Effector memory CD4-positive, alpha-beta T cell (primary cell): Measurements from ENCODE around the gene ABI3.
"Not testable (repeated sequence)": the region's sequence is repeated elsewhere in the genome, so short reads cannot be mapped to it uniquely, and the experiment has no call there.

ENCODE experiments used
- DNase-seq, 3 donors: peaks; one replicate each; pipeline ENCODE4 v3.0.0-alpha.2; 2020
- H3K27ac ChIP-seq: 2 replicates; pipeline ENCODE4 v1.7.0; 2013; ENCODE audit warnings: mild to moderate bottlenecking, low read length, moderate library complexity; ENCODE audit not compliant: insufficient read depth, poor library complexity, severe bottlenecking
- H3K27me3 ChIP-seq: replicated peaks from 2 replicates; pipeline ENCODE4 v1.7.0; 2013; ENCODE audit warnings: mild to moderate bottlenecking, low read length; ENCODE audit not compliant: insufficient read depth, control insufficient read depth, poor library complexity, severe bottlenecking
- H3K36me3 ChIP-seq: 2 replicates; pipeline ENCODE4 v1.7.0; 2013; ENCODE audit warnings: mild to moderate bottlenecking, low read length, moderate library complexity; ENCODE audit not compliant: control insufficient read depth, insufficient read depth
- H3K4me1 ChIP-seq: 2 replicates; pipeline ENCODE4 v1.7.0; 2013; ENCODE audit warnings: low read length, mild to moderate bottlenecking; ENCODE audit not compliant: control insufficient read depth, insufficient read depth, poor library complexity, severe bottlenecking
- H3K4me3 ChIP-seq: 2 replicates; pipeline ENCODE4 v1.7.0; 2013; ENCODE audit warnings: low read length, low read depth, mild to moderate bottlenecking; ENCODE audit not compliant: insufficient read depth, poor library complexity, severe bottlenecking
- H3K9me3 ChIP-seq: 2 replicates; pipeline ENCODE4 v1.7.0; 2013; ENCODE audit warnings: mild to moderate bottlenecking, low read length, moderate library complexity; ENCODE audit not compliant: control insufficient read depth

The ABI3 gene

DNA sequence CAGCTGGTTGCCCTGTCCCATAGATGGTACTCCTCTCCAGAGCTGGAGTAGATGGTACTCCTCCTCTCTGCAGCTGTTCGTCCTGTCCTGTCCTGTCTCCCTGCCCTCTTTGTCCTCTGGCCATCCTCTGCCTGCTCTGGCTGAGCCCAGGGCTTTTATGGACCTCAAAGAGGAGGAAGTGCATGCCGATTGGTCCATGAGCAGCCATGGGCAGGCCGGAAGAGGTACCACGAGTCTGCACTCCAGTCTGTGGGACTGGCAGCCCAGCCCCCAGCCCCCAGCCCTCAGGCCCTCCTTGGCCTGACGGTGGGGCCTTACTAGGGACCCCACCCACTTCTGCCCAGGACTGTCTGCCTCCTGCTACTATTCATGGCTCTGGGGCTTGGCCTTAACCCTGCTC is 27.2 kb upstream of the ABI3 start:
- no peak for DNase-seq
- Histone ChIP-seq H3K27ac (no peak overlapping the region), H3K4me1 (peaks cover 3% of the 10 kb centered on the region), H3K27me3 (no peaks in the 10 kb centered on the region), H3K4me3 (no peak overlapping the region), H3K36me3 (no peaks in the 10 kb centered on the region), H3K9me3 (no peaks in the 10 kb centered on the region)

DNA sequence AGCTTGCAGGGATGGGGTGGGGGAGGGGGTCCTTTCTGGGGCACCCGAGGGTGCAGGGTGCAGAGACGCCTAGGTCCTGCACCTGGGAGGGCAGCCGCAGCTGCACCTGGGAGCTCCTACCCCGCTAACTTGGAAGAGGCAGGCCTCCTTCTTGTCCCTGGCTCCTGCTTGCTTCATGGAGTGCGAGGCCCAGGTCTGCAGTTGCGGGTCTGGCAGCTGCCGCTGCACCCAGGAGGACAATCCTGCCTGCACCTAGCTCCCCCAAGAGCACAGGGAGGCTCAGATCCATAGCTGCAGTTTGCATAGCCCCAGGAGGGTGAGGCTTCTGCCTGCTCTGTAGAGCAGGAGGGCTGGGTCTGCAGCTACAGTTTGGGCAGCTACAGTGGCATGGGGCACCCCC is 26.7 kb upstream of the ABI3 start:
- Histone ChIP-seq H3K27ac (no peak overlapping the region), H3K9me3 (no peaks in the 10 kb centered on the region), H3K27me3 (no peaks in the 10 kb centered on the region), H3K4me3 (no peak overlapping the region), H3K36me3 (no peaks in the 10 kb centered on the region), H3K4me1 (peaks cover 3% of the 10 kb centered on the region)
- DNase-seq: no peak

DNA sequence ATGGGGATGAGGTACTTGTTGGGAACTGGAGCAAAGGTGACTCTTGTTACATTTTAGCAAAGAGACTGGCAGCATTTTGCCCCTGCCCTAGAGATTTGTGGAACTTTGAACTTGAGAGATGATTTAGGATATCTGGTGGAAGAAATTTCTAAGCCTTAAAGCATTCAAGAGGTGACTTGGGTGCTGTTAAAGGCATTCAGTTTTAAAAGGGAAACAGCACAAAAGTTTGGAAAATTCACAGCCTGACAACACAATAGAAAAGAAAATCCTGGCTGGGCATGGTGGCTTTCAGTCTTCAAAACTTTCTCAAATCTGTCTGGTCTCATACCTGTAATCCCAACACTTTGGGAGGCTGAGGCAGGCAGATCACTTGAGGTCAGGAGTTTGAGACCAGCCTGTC is 26.0 kb upstream of the ABI3 start:
- H3K27me3 ChIP-seq, H3K4me3 ChIP-seq, H3K4me1 ChIP-seq, DNase-seq, H3K27ac ChIP-seq, H3K9me3 ChIP-seq, H3K36me3 ChIP-seq: not testable (repeated sequence)

DNA sequence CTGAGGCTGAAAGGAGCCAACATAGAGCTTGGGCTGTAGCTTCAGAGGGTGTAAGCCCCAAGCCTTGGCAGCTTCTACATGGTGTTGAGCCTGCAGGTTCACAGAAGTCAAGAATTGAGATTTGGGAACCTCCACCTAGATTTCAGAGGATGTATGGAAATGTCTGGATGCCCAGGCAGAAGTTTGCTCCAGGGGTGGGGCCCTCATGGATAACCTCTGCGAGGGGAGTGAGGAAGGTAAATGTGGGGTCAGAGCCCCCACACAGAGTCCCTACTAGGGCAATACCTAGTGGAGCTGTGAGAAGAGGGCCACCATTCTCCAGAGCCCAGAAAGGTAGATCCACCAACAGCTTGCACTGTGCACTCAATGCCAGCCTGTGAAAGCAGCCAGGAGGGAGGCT is 25.1 kb upstream of the ABI3 start:
- not testable (repeated sequence) for H3K36me3 ChIP-seq, DNase-seq, H3K9me3 ChIP-seq, H3K4me1 ChIP-seq, H3K4me3 ChIP-seq, H3K27me3 ChIP-seq, H3K27ac ChIP-seq

DNA sequence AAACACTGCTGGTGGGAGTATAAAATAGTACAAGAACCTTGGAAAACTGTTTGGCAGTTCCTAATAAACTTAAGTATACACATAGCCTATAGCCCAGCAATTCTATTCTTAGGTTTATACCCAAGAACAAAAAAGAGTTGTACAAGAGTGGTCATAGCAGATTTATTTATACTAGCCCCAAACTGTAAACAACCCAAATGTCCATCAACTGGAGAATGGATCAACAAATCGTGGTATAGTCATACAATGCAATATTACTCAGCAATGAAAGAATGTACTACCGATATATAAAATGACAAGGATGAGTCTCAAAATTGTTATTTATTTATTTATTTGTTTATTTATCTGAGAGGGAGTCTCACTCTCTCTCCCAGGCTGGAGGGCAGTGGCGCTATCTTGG is 23.2 kb upstream of the ABI3 start:
- H3K36me3 ChIP-seq: no peaks in the 10 kb centered on the region
- no peak overlapping the region for H3K27ac ChIP-seq
- H3K4me3 ChIP-seq: no peak overlapping the region
- H3K27me3 ChIP-seq: no peaks in the 10 kb centered on the region
- H3K9me3 ChIP-seq: no peaks in the 10 kb centered on the region
- no peaks in the 10 kb centered on the region for H3K4me1 ChIP-seq
- no peak for DNase-seq

DNA sequence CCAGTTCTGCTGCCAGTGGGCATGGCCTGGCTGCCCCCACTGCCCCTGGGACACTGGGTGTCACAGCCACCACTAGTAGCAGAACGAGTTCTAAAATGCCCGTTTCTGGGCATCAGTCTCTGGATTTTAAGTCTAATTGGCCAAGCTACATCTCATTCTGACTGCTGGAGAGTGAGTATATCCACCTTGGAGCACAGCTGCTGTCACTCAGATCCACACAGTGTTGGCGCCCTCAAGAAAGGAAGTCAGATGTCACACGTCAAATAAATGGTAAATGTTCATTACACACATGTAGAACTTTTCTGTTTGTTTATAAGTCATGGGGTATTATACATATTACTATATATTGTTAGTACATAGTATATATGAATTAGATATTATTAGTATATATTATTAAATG is 19.6 kb upstream of the ABI3 start:
- Histone ChIP-seq H3K27ac (no peak overlapping the region), H3K4me1 (no peaks in the 10 kb centered on the region), H3K9me3 (no peaks in the 10 kb centered on the region), H3K27me3 (no peaks in the 10 kb centered on the region), H3K4me3 (no peak overlapping the region), H3K36me3 (no peaks in the 10 kb centered on the region)
- no peak for DNase-seq

DNA sequence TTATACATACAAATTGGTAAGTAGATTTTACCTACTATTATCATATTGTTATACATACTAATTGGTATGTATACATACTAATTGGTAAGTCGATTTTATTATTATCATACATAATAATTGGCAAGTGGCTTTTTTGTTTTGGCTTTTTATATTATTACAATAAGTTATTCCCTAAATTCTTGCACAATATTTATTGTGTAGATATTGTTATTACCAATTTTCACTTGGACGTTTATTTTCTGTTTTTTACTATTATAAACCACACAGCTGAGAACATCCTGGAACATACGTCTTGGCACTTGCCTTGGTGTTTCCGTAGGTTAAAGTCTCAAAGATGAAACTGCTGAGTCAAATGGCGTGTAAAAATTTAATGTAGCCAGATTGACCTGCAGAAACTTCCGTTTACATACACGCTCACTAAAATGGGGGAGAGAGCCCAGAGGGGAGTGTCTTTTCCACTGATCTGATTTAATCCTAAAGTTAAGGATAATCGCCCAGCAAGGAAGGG is 19.0 kb upstream of the ABI3 start:
- Histone ChIP-seq H3K27ac (peak overlapping the region; percentile 79), H3K4me3 (peak overlapping the region; percentile 85), H3K9me3 (no peaks in the 10 kb centered on the region), H3K36me3 (no peaks in the 10 kb centered on the region), H3K27me3 (no peaks in the 10 kb centered on the region), H3K4me1 (no peaks in the 10 kb centered on the region)
- no peak for DNase-seq

DNA sequence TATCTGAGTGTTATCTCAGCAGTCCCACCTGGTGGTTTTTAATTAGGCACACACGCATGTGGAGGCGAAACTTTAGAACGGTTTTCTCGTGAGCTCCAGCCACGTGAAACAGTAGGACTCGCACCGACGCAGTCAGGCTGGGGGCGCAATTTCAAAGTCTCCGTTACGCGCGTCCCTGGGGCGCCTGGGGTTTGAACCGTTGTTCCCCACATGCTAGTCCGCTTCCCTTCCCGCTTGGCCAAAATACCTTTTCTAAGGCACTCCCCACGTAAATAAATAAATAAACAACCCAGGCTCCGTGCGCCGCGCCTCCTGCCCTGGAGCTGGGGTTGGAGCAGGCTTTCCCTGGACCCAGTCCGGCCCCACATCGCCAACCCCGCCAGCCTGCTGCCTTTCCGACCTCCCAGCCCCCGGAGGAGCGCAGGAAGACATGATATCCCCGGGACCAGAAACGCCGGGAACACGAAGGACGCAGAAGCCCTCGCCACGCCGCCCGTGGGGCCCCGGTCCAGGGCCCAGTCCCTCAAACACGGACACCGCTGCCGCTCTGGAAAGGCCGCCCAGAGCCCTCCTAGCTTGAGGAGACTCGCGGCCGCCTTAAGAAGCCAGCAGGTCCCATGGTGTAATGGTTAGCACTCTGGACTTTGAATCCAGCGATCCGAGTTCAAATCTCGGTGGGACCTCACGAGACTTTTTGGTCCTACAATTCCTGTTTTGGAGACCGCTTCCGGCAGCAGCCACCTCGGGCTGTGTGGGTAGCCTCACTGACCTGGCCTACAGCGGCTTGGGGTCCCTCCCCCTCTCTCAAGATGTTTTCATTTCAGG is 18.4 kb upstream of the ABI3 start:
- no peaks in the 10 kb centered on the region for H3K27me3 ChIP-seq
- H3K27ac ChIP-seq: peak overlapping the region; percentile 79
- H3K9me3 ChIP-seq: no peaks in the 10 kb centered on the region
- no peaks in the 10 kb centered on the region for H3K36me3 ChIP-seq
- H3K4me3 ChIP-seq: peak overlapping the region; percentile 85
- DNase-seq: peak; percentile 82 to 87 (median 82)
- H3K4me1 ChIP-seq: no peaks in the 10 kb centered on the region

DNA sequence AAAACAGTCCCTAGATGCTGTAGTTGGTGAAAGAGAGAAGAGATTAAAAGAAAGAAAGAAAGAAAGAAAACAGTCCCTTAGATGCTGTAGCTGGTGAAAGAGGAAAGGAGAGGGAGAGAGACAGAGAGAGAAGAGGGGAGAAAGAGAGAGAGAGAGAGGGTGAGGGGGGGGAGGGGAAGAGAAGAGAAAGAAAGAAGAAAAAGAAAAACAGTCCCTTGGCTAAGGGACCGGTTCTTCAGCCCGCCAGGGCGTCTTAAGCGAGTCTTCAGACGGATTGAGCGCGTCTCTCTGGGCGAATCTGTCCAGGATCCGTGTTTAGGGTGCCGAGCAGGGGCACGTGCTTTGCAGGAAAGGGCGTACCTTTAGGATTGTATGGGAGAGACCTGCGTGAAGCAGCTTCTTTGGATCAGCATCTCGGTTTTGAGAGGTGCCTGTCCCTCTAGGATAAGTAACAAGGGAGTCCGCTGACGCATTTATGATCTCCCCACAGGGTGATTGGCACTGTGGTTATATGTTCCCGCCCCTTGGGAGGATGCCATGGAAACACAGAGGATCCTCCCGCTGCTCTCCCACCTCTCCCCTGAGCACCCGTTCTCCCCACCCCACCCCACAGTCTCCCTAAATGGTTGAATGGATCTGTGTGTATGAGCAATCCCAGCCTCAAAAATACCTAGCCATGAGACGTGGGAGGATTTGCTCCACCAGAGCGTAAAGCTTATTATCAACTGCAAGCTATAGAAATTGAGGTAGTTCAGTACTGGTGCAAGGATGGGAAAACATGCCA is 16.8 kb upstream of the ABI3 start:
- no peaks in the 10 kb centered on the region for H3K9me3 ChIP-seq
- peak overlapping the region; percentile 79 for H3K27ac ChIP-seq
- DNase-seq: peak in 1 of 3 donors; percentile 5

DNA sequence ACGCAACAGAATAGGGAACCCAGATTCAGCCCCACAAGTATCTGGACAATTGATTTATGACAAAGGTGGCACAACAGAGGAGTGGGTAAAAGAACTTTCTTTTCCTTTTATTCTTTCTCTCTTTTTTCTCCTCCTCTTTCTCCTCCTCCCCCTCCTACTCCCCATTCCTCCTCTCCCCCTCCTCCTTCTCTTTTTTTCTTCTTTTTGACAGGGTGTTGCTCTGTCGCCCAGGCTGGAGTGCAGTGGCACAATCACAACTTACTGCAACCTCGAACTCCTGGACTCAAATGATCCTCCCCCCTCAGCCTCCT is 16.3 kb upstream of the ABI3 start:
- H3K27ac ChIP-seq: no peak overlapping the region
- H3K9me3 ChIP-seq: no peaks in the 10 kb centered on the region
- H3K27me3 ChIP-seq: no peaks in the 10 kb centered on the region
- H3K4me3 ChIP-seq: no peak overlapping the region
- H3K36me3 ChIP-seq: no peaks in the 10 kb centered on the region
- no peaks in the 10 kb centered on the region for H3K4me1 ChIP-seq
- DNase-seq: no peak

More for the DNA sequence above, 16.8 kb upstream of the ABI3 start:
- Histone ChIP-seq H3K36me3 (no peaks in the 10 kb centered on the region), H3K4me1 (no peaks in the 10 kb centered on the region), H3K4me3 (peak overlapping the region; percentile 85), H3K27me3 (no peaks in the 10 kb centered on the region)
